DMS 273 (cell line): ENCODE results near the gene SELENOF.
"Not testable (repeated sequence)": the region's sequence is repeated elsewhere in the genome, so short reads cannot be mapped to it uniquely, and the experiment has no call there.

Source experiments
- DNase-seq: peaks from one replicate; lab custom pipeline; 2025; ENCODE audit not compliant: unreplicated experiment; lab: John Stamatoyannopoulos, UW

Gene SELENOF

GRCh38 chr1:86922445-86922844 is 8.5 kb upstream of the SELENOF start:
- no peak for DNase-seq

- no peak for DNase-seq
Measured at GRCh38 chr1:86916752-86917151, 2.8 kb upstream of the SELENOF start.

- DNase-seq: no peak
Measured at GRCh38 chr1:86915737-86916235, 1.9 kb upstream of the SELENOF start.

- DNase-seq: peak; percentile 86
Measured at GRCh38 chr1:86914998-86915736, 1.2 kb upstream of the SELENOF start.

- no peak for DNase-seq
Measured at GRCh38 chr1:86914601-86914997, 673 bp upstream of the SELENOF start, which contains the start of gene HS2ST1. TSS of gene HS2ST1 (plus strand) at chr1:86914635.

- DNase-seq: peak; percentile 69
Measured at GRCh38 chr1:86913399-86913895, 479 bp downstream of the SELENOF start.

GRCh38 chr1:86912281-86912900 is 1.5 kb downstream of the SELENOF start:
- DNase-seq: no peak

- peak; percentile 7 for DNase-seq
Measured at GRCh38 chr1:86906419-86906818, 7.5 kb downstream of the SELENOF start.

GRCh38 chr1:86905875-86906274 is 8.1 kb downstream of the SELENOF start:
- DNase-seq: no peak

- not testable (repeated sequence) for DNase-seq
Measured at GRCh38 chr1:86899401-86899800, 14.5 kb downstream of the SELENOF start.

GRCh38 chr1:86888327-86888726 is 25.6 kb downstream of the SELENOF start:
- no peak for DNase-seq

GRCh38 chr1:86887479-86888162 is 26.3 kb downstream of the SELENOF start:
- no peak for DNase-seq

GRCh38 chr1:86875722-86876121 is 38.2 kb downstream of the SELENOF start:
- no peak for DNase-seq

GRCh38 chr1:86872086-86872485 is 41.8 kb downstream of the SELENOF start:
- DNase-seq: peak; percentile 13

- DNase-seq: no peak
Measured at GRCh38 chr1:86871001-86871400, 42.9 kb downstream of the SELENOF start.

- DNase-seq: no peak
Measured at GRCh38 chr1:86868477-86868876, 45.4 kb downstream of the SELENOF start.

GRCh38 chr1:86867278-86867677 is 46.6 kb downstream of the SELENOF start:
- DNase-seq: not testable (repeated sequence)

- peak; percentile 5 for DNase-seq
Measured at GRCh38 chr1:86866665-86867064, 47.3 kb downstream of the SELENOF start.

- no peak for DNase-seq
Measured at GRCh38 chr1:86865973-86866637, 47.8 kb downstream of the SELENOF start.

- no peak for DNase-seq
Measured at GRCh38 chr1:86862920-86863319, 51.0 kb downstream of the SELENOF start.

GRCh38 chr1:86861424-86861823 is 52.5 kb downstream of the SELENOF start:
- DNase-seq: no peak
